ENCODE results near the gene ZNF74. TPM values are rescaled to one million over a fixed set of nuclear protein-coding genes. Genes with fewer than 3 reads are reported as not detected.
"Not testable (repeated sequence)": the region's sequence is repeated elsewhere in the genome, so short reads cannot be mapped to it uniquely, and the experiment has no call there.

Gene ZNF74
- total RNA-seq, 2 experiments from 2014 or later, result 15.4 to 15.9 TPM

- POLR2A ChIA-PET, CTCF ChIA-PET: not testable (repeated sequence)
Observed at GRCh38 chr22:20374130-20374529, 19.8 kb upstream of the ZNF74 start.

DNA sequence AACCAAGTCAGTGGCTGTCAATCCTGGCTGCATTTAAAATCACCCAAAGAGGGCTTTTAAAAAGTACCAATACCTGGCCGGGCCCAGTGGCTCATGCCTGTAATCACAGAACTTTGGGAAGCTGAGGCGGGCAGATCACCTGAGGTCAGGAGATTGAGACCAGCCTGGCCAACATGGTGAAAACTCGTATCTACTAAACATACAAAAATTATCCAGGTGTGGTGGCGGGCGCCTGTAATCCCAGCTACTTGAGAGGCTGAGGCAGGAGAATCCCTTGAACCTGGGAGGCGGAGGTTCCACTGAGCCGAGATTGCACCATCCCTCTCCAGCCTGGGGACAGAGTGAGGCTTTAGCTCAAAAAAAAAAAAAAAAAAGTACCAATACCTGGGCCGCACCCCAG lies 17.7 kb upstream of the ZNF74 start:
- POLR2A ChIA-PET, CTCF ChIA-PET: not testable (repeated sequence)

DNA sequence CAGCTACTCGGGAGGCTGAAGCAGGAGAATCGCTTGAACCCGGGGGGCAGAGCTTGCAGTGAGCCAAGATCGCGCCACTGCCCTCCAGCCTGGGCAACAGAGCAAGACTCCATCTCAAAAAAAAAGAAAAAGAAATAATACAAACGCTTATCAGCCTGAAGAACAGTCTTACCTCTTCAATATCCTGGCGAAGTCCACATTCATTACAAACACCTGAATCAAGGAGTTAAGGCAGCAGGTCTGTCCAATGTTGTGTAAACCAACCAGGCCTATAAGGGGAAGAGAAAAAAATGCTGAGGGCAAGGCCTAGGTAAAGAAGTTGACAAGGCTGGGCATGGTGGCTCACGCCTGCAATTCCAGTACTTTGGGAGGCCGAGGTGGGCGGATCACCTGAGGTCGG lies 17.0 kb upstream of the ZNF74 start:
- CTCF ChIA-PET, POLR2A ChIA-PET: not testable (repeated sequence)

GRCh38 chr22:20378110-20378509 lies 15.8 kb upstream of the ZNF74 start:
- ChIA-PET POLR2A (interaction anchor here (0.6 kb wide), 1 partner anchor 21 kb away, joined by 3 read pairs; no protein-coding TSS in a partner anchor), CTCF (no interaction called here)

- POLR2A ChIA-PET, CTCF ChIA-PET: not testable (repeated sequence)
Observed at GRCh38 chr22:20378684-20379083, 15.3 kb upstream of the ZNF74 start.

DNA sequence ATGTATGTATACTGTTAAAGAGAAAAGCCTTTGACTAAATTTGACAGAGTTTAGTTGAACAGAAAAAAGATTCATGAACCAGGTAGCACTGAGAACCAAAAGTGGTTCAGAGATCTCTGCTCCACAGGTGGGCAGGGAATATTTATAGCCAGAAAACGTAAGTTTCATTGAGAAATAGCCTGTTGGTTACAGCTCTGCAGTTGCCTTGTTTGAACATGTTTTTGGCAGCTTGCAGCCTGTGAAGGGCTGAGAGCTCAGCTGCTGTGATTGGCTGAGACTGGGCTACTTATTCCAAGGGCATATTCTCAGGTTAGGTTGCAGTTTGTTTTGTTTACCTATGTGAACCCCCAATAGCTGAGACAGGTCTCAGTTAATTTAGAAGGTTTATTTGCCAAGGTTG lies 13.5 kb upstream of the ZNF74 start:
- ChIA-PET CTCF (no interaction called here), POLR2A (no interaction called here)

- POLR2A ChIA-PET, result no interaction called here
- CTCF ChIA-PET, result interaction anchor here (0.8 kb wide), 1 partner anchor 10 kb away, joined by 4 read pairs; no protein-coding TSS in a partner anchor
Observed at GRCh38 chr22:20383538-20383937, 10.4 kb upstream of the ZNF74 start.

GRCh38 chr22:20384171-20384570 lies 9.8 kb upstream of the ZNF74 start:
- ChIA-PET CTCF (interaction anchor here (0.8 kb wide), 1 partner anchor 9 kb away, joined by 4 read pairs; no protein-coding TSS in a partner anchor), POLR2A (no interaction called here)

DNA sequence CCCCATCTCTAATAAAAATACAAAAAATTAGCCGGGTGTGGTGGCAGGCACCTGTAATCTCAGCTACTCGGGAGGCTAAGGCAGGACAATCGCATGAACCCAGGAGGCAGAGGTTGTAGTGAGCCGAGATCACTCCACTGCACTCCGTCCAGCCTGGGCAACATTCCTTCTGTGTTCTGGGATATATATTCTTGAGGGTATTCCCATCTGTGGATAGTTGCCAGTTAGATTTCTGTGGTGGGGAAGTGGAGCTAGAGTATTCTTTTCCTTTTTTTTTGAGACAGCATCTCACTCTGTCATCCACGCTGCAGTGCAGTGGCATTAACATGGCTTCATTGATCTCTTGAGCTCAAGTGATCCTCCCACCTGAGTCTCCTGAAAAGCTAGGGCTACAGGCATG lies 9.1 kb upstream of the ZNF74 start:
- POLR2A ChIA-PET, result no interaction called here

DNA sequence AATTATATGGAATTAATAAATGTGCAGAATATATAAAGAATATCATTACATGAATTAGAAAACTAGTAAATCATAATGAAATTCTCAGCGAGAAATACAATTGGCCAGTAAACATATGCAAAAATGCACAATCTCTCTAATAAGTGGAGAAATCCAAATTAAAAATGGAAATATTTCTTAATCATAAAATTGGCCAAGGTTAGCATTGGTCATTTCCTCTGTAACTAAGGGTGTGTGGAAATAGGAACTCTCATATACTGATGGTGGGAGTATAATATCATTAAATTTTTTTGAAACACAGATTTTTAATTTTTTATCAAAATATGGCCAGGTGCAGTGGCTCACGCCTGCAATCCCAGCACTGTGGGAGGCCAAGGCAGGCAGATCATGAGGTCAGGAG lies 7.6 kb upstream of the ZNF74 start:
- ChIA-PET POLR2A (no interaction called here), CTCF (no interaction called here)

More for the DNA sequence above, 9.1 kb upstream of the ZNF74 start:
- CTCF ChIA-PET, result no interaction called here

- ChIA-PET CTCF (no interaction called here), POLR2A (no interaction called here)
Observed at GRCh38 chr22:20386972-20387371, 7.0 kb upstream of the ZNF74 start.

DNA sequence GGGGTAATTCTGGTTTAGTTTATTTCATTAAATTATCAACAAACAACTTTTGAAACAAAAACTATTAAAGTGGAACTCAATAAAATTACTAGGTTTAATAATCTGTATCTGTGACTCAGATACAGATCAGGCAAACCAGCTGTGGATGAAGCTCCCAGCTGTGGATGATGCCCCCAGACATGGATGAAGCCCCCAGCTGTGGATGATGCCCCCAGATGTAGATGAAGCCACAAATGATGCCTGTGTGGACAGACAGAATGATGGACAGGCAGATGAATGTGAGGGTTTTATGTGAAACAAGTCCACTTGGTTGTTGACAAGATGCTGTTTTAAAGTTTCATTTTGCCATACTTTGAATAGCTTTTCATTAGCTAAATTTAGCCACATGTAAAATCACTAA lies 5.8 kb upstream of the ZNF74 start:
- ChIA-PET POLR2A (no interaction called here), CTCF (no interaction called here)

DNA sequence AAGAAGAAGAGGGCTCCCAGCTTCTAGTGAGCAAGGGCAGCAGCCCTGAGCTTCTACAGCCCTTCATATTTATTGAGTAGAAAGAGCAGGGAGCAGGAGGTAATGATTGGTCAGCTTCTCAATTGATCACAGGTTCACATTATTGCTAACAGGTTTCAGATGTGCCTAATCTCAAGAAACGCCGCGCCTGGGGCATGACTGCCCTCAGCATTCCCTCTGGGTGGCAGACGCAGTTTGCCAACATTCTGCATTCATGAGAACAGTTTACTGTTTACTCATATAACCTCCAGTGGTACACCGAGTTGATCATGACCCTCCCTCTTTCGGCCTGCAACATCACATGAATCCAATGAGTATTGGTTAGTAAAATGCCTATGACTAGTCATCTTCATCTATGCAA lies 4.7 kb upstream of the ZNF74 start:
- CTCF ChIA-PET, result no interaction called here
- POLR2A ChIA-PET, result no interaction called here

GRCh38 chr22:20390394-20390907 lies 3.5 kb upstream of the ZNF74 start:
- POLR2A ChIA-PET, result no interaction called here
- CTCF ChIA-PET, result no interaction called here

DNA sequence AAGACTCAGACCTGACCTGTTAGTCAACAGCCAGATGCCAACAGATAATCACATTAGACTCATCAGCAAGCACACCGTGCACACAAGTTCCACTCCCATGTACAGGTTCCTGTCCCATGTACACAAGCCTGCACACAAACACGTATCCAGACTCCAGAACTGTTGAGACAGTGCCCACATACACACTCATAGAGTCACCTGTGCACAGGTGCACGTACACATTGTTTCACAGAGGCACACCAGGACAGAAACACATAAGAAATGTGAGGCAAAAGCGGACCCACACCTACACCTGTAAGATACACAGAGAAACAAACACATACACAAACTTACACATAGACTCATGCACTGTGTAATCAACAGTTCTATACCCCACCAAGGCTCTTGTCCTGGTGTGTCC lies 2.7 kb upstream of the ZNF74 start:
- CTCF ChIA-PET, result no interaction called here

GRCh38 chr22:20392365-20392881 lies 1.5 kb upstream of the ZNF74 start:
- CTCF ChIA-PET, result interaction anchor here (1.4 kb wide), 1 partner anchor 11 kb away, joined by 3 read pairs; no protein-coding TSS in a partner anchor
- POLR2A ChIA-PET, result not testable (repeated sequence)

More for the DNA sequence above, 2.7 kb upstream of the ZNF74 start:
- POLR2A ChIA-PET, result no interaction called here

- ChIA-PET POLR2A (no interaction called here), CTCF (interaction anchor here (1.1 to 1.4 kb wide), 2 partner anchors 9 to 12 kb away, joined by 3 to 4 read pairs; no protein-coding TSS in a partner anchor)
Observed at GRCh38 chr22:20392983-20393704, 807 bp upstream of the ZNF74 start.

DNA sequence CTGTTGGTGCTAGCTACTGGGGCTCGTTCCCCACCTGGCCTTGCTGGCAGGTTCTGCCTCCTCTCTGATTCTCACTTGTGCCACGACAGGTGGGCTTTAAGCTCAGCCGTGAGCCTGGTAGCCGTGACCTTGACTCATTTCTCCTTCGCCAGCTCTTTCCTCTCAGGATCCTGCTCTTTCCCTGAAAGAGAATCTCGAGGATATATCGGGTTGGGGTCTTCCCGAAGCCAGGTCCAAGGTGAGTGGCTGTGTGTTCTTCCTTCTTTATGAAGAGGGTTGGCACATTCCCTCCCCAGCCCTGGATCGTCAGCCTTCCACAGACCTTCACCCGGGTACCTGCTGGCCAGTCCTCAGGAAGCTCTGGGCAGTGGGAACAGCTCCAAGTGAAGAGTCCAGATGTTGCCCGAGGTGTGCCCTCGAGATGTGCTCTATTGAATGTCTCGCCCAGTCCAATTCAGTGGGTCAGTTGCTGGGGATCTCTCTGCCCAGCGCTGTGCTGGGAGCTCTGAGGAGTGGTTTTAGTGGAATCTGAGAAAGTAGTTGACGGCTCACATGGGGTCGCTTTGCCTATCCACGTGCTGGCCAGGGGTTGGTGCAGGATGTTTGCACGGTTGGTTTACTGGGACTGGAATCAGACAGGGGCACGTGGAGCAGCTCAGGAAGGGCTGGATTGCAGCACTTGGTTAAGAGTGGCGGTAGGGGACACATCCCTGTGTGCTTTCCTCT lies 1.4 kb downstream of the ZNF74 start:
- CTCF ChIA-PET, result interaction anchor here (1.1 to 1.5 kb wide), 4 partner anchors 23 to 239 kb away, joined by 3 to 6 read pairs (median 4); no protein-coding TSS in a partner anchor
- POLR2A ChIA-PET, result no interaction called here

DNA sequence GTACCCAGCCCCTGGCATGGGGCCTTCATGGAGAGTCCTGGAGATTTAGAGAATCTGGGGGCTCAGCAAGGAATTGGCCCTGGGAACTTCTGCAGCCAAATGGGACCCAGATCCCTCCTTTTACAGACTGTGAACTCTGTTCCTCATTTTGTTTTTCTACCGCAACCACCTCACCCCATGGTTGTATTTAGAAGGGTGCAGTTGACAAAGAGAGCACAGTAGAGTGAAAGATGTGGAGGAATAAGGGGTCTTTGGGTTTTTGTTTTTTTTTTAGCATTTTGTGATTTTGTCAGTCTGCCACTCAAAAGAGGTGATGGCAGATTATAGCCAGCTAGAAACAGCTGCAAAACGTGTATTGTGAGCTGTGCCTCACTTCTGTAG lies 1.9 kb downstream of the ZNF74 start:
- POLR2A ChIA-PET, result no interaction called here
- CTCF ChIA-PET, result interaction anchor here (0.7 to 1.2 kb wide), 2 partner anchors 22 to 387 kb away, joined by 3 read pairs; no protein-coding TSS in a partner anchor

DNA sequence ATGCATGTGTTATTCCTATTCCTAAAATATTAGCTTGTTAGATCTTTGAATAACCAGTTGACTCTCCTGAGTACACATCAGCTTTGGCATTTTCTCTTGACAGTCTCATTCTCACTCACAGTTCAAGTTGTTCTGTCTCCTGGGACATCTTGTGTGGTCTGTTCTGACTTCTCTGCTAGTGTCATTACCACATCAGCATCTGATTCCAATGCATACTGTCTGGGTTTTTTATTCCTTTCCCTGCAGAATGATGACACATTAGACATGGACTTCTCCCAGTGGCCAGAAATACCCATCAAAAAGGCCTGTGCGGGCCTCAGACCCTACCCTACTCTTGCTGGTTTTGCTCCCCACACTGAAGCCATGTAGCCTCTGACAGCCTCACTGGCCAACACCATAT lies 2.7 kb downstream of the ZNF74 start:
- ChIA-PET CTCF (interaction anchor here (0.7 to 1.2 kb wide), 2 partner anchors 21 to 386 kb away, joined by 3 read pairs; no protein-coding TSS in a partner anchor), POLR2A (interaction anchor here (0.6 kb wide), 1 partner anchor 77 kb away, joined by 4 read pairs; no protein-coding TSS in a partner anchor)

DNA sequence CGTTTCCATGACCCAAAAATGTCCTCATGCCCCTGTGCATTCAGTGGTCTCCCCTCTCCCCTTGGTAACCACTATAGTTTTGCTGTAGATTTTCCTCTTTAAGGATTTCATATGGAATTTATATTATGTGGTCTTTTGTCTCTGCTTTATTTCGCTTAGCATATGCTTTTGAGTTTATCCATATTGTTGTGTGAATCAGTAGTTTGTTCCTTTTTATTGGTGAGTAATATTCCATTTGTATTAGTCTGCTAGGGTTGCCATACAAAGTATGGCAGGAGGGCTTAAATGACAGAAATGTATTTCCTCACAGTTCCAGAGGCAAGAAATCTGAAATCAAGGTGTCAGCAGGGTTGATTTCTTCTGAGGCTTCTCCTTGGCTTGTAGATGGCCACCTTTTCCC lies 3.5 kb downstream of the ZNF74 start:
- POLR2A ChIA-PET, result interaction anchor here (0.6 kb wide), 1 partner anchor 78 kb away, joined by 4 read pairs; no protein-coding TSS in a partner anchor
- CTCF ChIA-PET, result no interaction called here

All from activated CD8-positive, alpha-beta memory T cell treated with anti-CD3 and anti-CD28 coated beads for 36 hours (primary cell).